Neural cell (in vitro differentiated cells): ENCODE data around the gene MAGI2. TPM values are rescaled to one million over a fixed set of nuclear protein-coding genes. Genes with fewer than 3 reads are reported as not detected.

ENCODE experiments used
- H2AFZ ChIP-seq: fragments of 200-600, 300-800 bp; sonication (generic), shearing (Covaris generic); 2 replicates; pipeline ENCODE4 v1.6.0; 2014; ENCODE audit warnings: low read depth, mild to moderate bottlenecking, antibody characterized with exemption, low read length, moderate library complexity
- H3F3A ChIP-seq: fragments of 200-600 bp; shearing (Covaris generic); 2 replicates; pipeline ENCODE4 v1.6.1; 2016; ENCODE audit warnings: mild to moderate bottlenecking, moderate library complexity, mixed read lengths, antibody characterized with exemption, low read length; ENCODE audit not compliant: insufficient read depth, poor library complexity, severe bottlenecking
- H3K27ac ChIP-seq: fragments of 200-600, 300-800 bp; sonication (generic), shearing (Covaris generic); 2 replicates; pipeline ENCODE4 v1.5.1; 2014; ENCODE audit warnings: mild to moderate bottlenecking, low read length, moderate library complexity
- H3K27me3 ChIP-seq: fragments of 300-800, 200-600 bp; sonication (generic), shearing (Covaris generic); 2 replicates; pipeline ENCODE4 v1.6.0; 2014; ENCODE audit warnings: mild to moderate bottlenecking, low read depth, low read length, moderate library complexity; ENCODE audit not compliant: insufficient read depth
- H3K36me3 ChIP-seq: fragments of 300-800, 200-600 bp; sonication (generic), shearing (Covaris generic); 2 replicates; pipeline ENCODE4 v1.5.1; 2014; ENCODE audit warnings: mild to moderate bottlenecking, antibody characterized with exemption, low read length, moderate library complexity; ENCODE audit not compliant: insufficient read depth
- H3K4me2 ChIP-seq: fragments of 300-800, 200-600 bp; sonication (generic), shearing (Covaris generic); 2 replicates; pipeline ENCODE4 v1.6.0; 2014; ENCODE audit warnings: mild to moderate bottlenecking, low read length
- H3K4me3 ChIP-seq: fragments of 300-800, 200-600 bp; sonication (generic), shearing (Covaris generic); 2 replicates; pipeline ENCODE4 v1.5.1; 2014; ENCODE audit warnings: mild to moderate bottlenecking, low read length, moderate library complexity
- H3K79me2 ChIP-seq: fragments of 200-600 bp; shearing (Covaris generic); replicated peaks from 2 replicates; pipeline ENCODE4 v1.6.0; 2014; ENCODE audit warnings: mild to moderate bottlenecking, low read length, moderate library complexity; ENCODE audit not compliant: insufficient read depth
- H3K9ac ChIP-seq: fragments of 300-800, 200-600 bp; sonication (generic), shearing (Covaris generic); 2 replicates; pipeline ENCODE4 v1.6.1; 2016; ENCODE audit warnings: mild to moderate bottlenecking, low read length, mixed read lengths
- H3K9me2 ChIP-seq: fragments of 200-600 bp; shearing (Covaris generic); 2 replicates; pipeline ENCODE4 v1.6.1; 2016; ENCODE audit warnings: mild to moderate bottlenecking, low read length, mixed read lengths; ENCODE audit not compliant: insufficient read depth
- H3K9me3 ChIP-seq: fragments of 200-600, 300-800 bp; sonication (generic), shearing (Covaris generic); 2 replicates; pipeline ENCODE4 v1.6.1; 2016; ENCODE audit warnings: mild to moderate bottlenecking, mixed run types, low read length, moderate library complexity, mixed read lengths
- H4K20me1 ChIP-seq: fragments of 200-600 bp; shearing (Covaris generic); 2 replicates; pipeline ENCODE4 v1.6.1; 2016; ENCODE audit warnings: mild to moderate bottlenecking, mixed run types; ENCODE audit not compliant: insufficient read depth
- EP300 ChIP-seq: fragments of 450-650 bp; conservative IDR thresholded peaks from 2 replicates; pipeline ENCODE4 v1.6.1; 2014; ENCODE audit warnings: antibody characterized with exemption, mild to moderate bottlenecking, moderate library complexity; ENCODE audit not compliant: poor library complexity, severe bottlenecking
- EZH2 ChIP-seq: fragments of 200-600, 300-800 bp; shearing (Covaris generic), sonication (generic); IDR thresholded peaks from 2 replicates; pipeline ENCODE4 v1.6.1; 2014; ENCODE audit warnings: antibody characterized with exemption, low read length, borderline replicate concordance, mild to moderate bottlenecking; ENCODE audit not compliant: insufficient read depth, poor library complexity, severe bottlenecking
- MXI1 ChIP-seq: fragments of 450-650 bp; conservative IDR thresholded peaks from 2 replicates; pipeline ENCODE4 v1.6.1; 2014; ENCODE audit warnings: antibody characterized with exemption, mild to moderate bottlenecking; ENCODE audit not compliant: poor library complexity, severe bottlenecking
- POLR2AphosphoS5 ChIP-seq: IDR thresholded peaks from 2 replicates; pipeline ENCODE4 v1.6.1; 2012
- RAD21 ChIP-seq: fragments of 450-650 bp; conservative IDR thresholded peaks from 2 replicates; pipeline ENCODE4 v1.6.1; 2014; ENCODE audit warnings: antibody characterized with exemption, mild to moderate bottlenecking, moderate library complexity
- REST ChIP-seq: IDR thresholded peaks from 2 replicates; pipeline ENCODE4 v1.6.1; 2012; ENCODE audit warnings: borderline replicate concordance
- SMC3 ChIP-seq: fragments of 450-650 bp; conservative IDR thresholded peaks from 2 replicates; pipeline ENCODE4 v1.6.1; 2014; ENCODE audit warnings: antibody characterized with exemption, mild to moderate bottlenecking, moderate library complexity; ENCODE audit not compliant: poor library complexity
- TAF1 ChIP-seq: IDR thresholded peaks from 2 replicates; pipeline ENCODE4 v1.6.1; 2012; ENCODE audit warnings: low read depth
- polyA plus RNA-seq: library from polyadenylated mRNA; depleted of rRNA; stranded (reverse); fragments of >200 nt; gene quantifications from 2 replicates; pipeline ENCODE4 v1.2.3, GENCODE V29; 2014
- TF ChIP-seq, protein P1 (sequence below): fragments of 450-650 bp; IDR thresholded peaks from 2 replicates; pipeline ENCODE4 v1.5.1; 2014; ENCODE audit warnings: antibody characterized with exemption, mild to moderate bottlenecking, moderate library complexity; ENCODE audit not compliant: poor library complexity, severe bottlenecking

MAGI2 gene
- polyA plus RNA-seq, 1 donor from 2014 or later, result 19.3 TPM

- no peak overlapping the region for H3K27ac ChIP-seq
- no peaks in the 10 kb centered on the region for H3K36me3 ChIP-seq
- H3K9ac ChIP-seq, result no peak overlapping the region
- no peaks in the 10 kb centered on the region for H3K9me3 ChIP-seq
- H3K9me2 ChIP-seq, result no peaks in the 10 kb centered on the region
- no peak overlapping the region for H2AFZ ChIP-seq
- no peaks in the 10 kb centered on the region for H4K20me1 ChIP-seq
- H3K79me2 ChIP-seq, result no peaks in the 10 kb centered on the region
- no peaks in the 10 kb centered on the region for H3F3A ChIP-seq
- no peaks in the 10 kb centered on the region for H3K27me3 ChIP-seq
- H3K4me2 ChIP-seq, result no peak overlapping the region
- no peak for TF ChIP-seq EZH2
- no peak for TF ChIP-seq TAF1
- no peak for TF ChIP-seq REST
- no peak for TF ChIP-seq RAD21
- no peak for TF ChIP-seq SMC3
- TF ChIP-seq EP300, result no peak
- TF ChIP-seq, protein P1, sequence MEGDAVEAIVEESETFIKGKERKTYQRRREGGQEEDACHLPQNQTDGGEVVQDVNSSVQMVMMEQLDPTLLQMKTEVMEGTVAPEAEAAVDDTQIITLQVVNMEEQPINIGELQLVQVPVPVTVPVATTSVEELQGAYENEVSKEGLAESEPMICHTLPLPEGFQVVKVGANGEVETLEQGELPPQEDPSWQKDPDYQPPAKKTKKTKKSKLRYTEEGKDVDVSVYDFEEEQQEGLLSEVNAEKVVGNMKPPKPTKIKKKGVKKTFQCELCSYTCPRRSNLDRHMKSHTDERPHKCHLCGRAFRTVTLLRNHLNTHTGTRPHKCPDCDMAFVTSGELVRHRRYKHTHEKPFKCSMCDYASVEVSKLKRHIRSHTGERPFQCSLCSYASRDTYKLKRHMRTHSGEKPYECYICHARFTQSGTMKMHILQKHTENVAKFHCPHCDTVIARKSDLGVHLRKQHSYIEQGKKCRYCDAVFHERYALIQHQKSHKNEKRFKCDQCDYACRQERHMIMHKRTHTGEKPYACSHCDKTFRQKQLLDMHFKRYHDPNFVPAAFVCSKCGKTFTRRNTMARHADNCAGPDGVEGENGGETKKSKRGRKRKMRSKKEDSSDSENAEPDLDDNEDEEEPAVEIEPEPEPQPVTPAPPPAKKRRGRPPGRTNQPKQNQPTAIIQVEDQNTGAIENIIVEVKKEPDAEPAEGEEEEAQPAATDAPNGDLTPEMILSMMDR, result no peak
- TF ChIP-seq MXI1, result no peak
- TF ChIP-seq POLR2AphosphoS5, result no peak
- no peak overlapping the region for H3K4me3 ChIP-seq
Measured at GRCh38 chr7:79008786-79009185, 444.7 kb downstream of the MAGI2 start.

DNA sequence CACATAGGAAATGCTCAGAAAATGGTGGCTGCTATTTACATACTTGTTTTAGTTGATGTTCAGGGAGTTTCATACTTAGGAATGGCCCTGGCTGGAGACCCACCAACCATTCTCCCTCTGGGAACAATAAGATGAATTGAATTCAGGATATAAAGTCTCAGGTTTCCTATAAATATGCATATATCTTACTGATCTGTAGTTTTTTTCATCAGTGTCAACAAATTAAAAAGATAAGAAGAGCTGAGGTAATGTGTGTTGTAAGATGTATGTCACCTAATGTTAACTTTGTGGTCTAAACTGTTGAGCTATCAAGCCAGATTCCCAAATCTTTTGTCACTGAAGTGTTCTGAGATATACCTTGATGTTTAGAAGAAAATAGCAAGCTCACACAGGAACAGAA lies 457.5 kb downstream of the MAGI2 start:
- Histone ChIP-seq H4K20me1 (no peaks in the 10 kb centered on the region), H3K36me3 (no peaks in the 10 kb centered on the region), H3K4me3 (no peak overlapping the region), H2AFZ (no peak overlapping the region), H3K4me2 (no peak overlapping the region), H3K79me2 (no peaks in the 10 kb centered on the region), H3K27me3 (no peaks in the 10 kb centered on the region), H3K9ac (no peak overlapping the region), H3F3A (peaks cover 9% of the 10 kb centered on the region), H3K9me3 (no peaks in the 10 kb centered on the region), H3K27ac (no peak overlapping the region), H3K9me2 (no peaks in the 10 kb centered on the region)
- TF ChIP-seq POLR2AphosphoS5 (no peak), EP300 (no peak), EZH2 (no peak), RAD21 (no peak), REST (no peak), SMC3 (no peak), MXI1 (no peak), TAF1 (no peak)
